ENCODE measurements around the gene TCTN2.

The TCTN2 gene

GRCh38 chr12:123715195-123715594 lies 44.3 kb downstream of the TCTN2 start:
- no peak overlapping the region for H3K9ac ChIP-seq (ENCODE audit: low read depth in 1 of 2, low read length in 2 of 2)
- H3K4me1 ChIP-seq (ENCODE audit: control insufficient read depth in 1 of 2, insufficient read depth in 2 of 2, low read length in 2 of 2), result peaks cover 23 to 34% of the 10 kb centered on the region in 2 donors
- no peak overlapping the region for H3K27ac ChIP-seq (ENCODE audit: low read depth, low read length)
- no peaks in the 10 kb centered on the region for H3K27me3 ChIP-seq (ENCODE audit: control insufficient read depth in 1 of 2, insufficient read depth in 2 of 2, low read length in 2 of 2)
- no peak overlapping the region for H3K4me3 ChIP-seq (ENCODE audit: low read depth in 1 of 2, low read length in 2 of 2)
- no peaks in the 10 kb centered on the region for H3K9me3 ChIP-seq (ENCODE audit: control insufficient read depth in 1 of 2, low read length in 2 of 2)
- H3K36me3 ChIP-seq (ENCODE audit: control insufficient read depth in 1 of 2, insufficient read depth in 2 of 2, low read length in 2 of 2), result no peaks in the 10 kb centered on the region

GRCh38 chr12:123717350-123717749 lies 46.4 kb downstream of the TCTN2 start:
- Histone ChIP-seq H3K27me3 (ENCODE audit: control insufficient read depth in 1 of 2, insufficient read depth in 2 of 2, low read length in 2 of 2) (no peaks in the 10 kb centered on the region), H3K36me3 (ENCODE audit: control insufficient read depth in 1 of 2, insufficient read depth in 2 of 2, low read length in 2 of 2) (peaks cover 0 to 7% of the 10 kb centered on the region in 2 donors), H3K9me3 (ENCODE audit: control insufficient read depth in 1 of 2, low read length in 2 of 2) (no peaks in the 10 kb centered on the region), H3K9ac (ENCODE audit: low read depth in 1 of 2, low read length in 2 of 2) (no peak overlapping the region), H3K27ac (ENCODE audit: low read depth, low read length) (no peak overlapping the region), H3K4me3 (ENCODE audit: low read depth in 1 of 2, low read length in 2 of 2) (no peak overlapping the region), H3K4me1 (ENCODE audit: control insufficient read depth in 1 of 2, insufficient read depth in 2 of 2, low read length in 2 of 2) (peaks cover 25 to 29% of the 10 kb centered on the region in 2 donors)

- peaks cover 4 to 12% of the 10 kb centered on the region in 2 donors for H3K4me1 ChIP-seq (ENCODE audit: control insufficient read depth in 1 of 2, insufficient read depth in 2 of 2, low read length in 2 of 2)
- no peak overlapping the region for H3K9ac ChIP-seq (ENCODE audit: low read depth in 1 of 2, low read length in 2 of 2)
- peaks cover 4 to 22% of the 10 kb centered on the region in 2 donors for H3K36me3 ChIP-seq (ENCODE audit: control insufficient read depth in 1 of 2, insufficient read depth in 2 of 2, low read length in 2 of 2)
- no peaks in the 10 kb centered on the region for H3K9me3 ChIP-seq (ENCODE audit: control insufficient read depth in 1 of 2, low read length in 2 of 2)
- no peak overlapping the region for H3K27ac ChIP-seq (ENCODE audit: low read depth, low read length)
- no peaks in the 10 kb centered on the region for H3K27me3 ChIP-seq (ENCODE audit: control insufficient read depth in 1 of 2, insufficient read depth in 2 of 2, low read length in 2 of 2)
- H3K4me3 ChIP-seq (ENCODE audit: low read depth in 1 of 2, low read length in 2 of 2), result no peak overlapping the region
Measured at GRCh38 chr12:123720141-123720814, 49.4 kb downstream of the TCTN2 start.

- peaks cover 4 to 32% of the 10 kb centered on the region in 2 donors for H3K36me3 ChIP-seq (ENCODE audit: control insufficient read depth in 1 of 2, insufficient read depth in 2 of 2, low read length in 2 of 2)
- H3K27me3 ChIP-seq (ENCODE audit: control insufficient read depth in 1 of 2, insufficient read depth in 2 of 2, low read length in 2 of 2), result no peaks in the 10 kb centered on the region
Measured at GRCh38 chr12:123721245-123721644, 50.3 kb downstream of the TCTN2 start.

GRCh38 chr12:123723011-123723410 lies 52.1 kb downstream of the TCTN2 start:
- no peaks in the 10 kb centered on the region for H3K27me3 ChIP-seq (ENCODE audit: control insufficient read depth in 1 of 2, insufficient read depth in 2 of 2, low read length in 2 of 2)
- peaks cover 4 to 12% of the 10 kb centered on the region in 2 donors for H3K4me1 ChIP-seq (ENCODE audit: control insufficient read depth in 1 of 2, insufficient read depth in 2 of 2, low read length in 2 of 2)
- peaks cover 9 to 48% of the 10 kb centered on the region in 2 donors for H3K36me3 ChIP-seq (ENCODE audit: control insufficient read depth in 1 of 2, insufficient read depth in 2 of 2, low read length in 2 of 2)
- no peak overlapping the region for H3K9ac ChIP-seq (ENCODE audit: low read depth in 1 of 2, low read length in 2 of 2)
- no peaks in the 10 kb centered on the region for H3K9me3 ChIP-seq (ENCODE audit: control insufficient read depth in 1 of 2, low read length in 2 of 2)
- H3K4me3 ChIP-seq (ENCODE audit: low read depth in 1 of 2, low read length in 2 of 2), result no peak overlapping the region
- H3K27ac ChIP-seq (ENCODE audit: low read depth, low read length), result no peak overlapping the region

More at GRCh38 chr12:123721245-123721644, 50.3 kb downstream of the TCTN2 start:
- Histone ChIP-seq H3K9me3 (ENCODE audit: control insufficient read depth in 1 of 2, low read length in 2 of 2) (no peaks in the 10 kb centered on the region), H3K9ac (ENCODE audit: low read depth in 1 of 2, low read length in 2 of 2) (no peak overlapping the region), H3K4me1 (ENCODE audit: control insufficient read depth in 1 of 2, insufficient read depth in 2 of 2, low read length in 2 of 2) (peaks cover 4 to 12% of the 10 kb centered on the region in 2 donors), H3K27ac (ENCODE audit: low read depth, low read length) (no peak overlapping the region), H3K4me3 (ENCODE audit: low read depth in 1 of 2, low read length in 2 of 2) (no peak overlapping the region)

GRCh38 chr12:123723765-123724164 lies 52.9 kb downstream of the TCTN2 start:
- Histone ChIP-seq H3K9ac (ENCODE audit: low read depth in 1 of 2, low read length in 2 of 2) (no peak overlapping the region), H3K9me3 (ENCODE audit: control insufficient read depth in 1 of 2, low read length in 2 of 2) (no peaks in the 10 kb centered on the region), H3K27me3 (ENCODE audit: control insufficient read depth in 1 of 2, insufficient read depth in 2 of 2, low read length in 2 of 2) (no peaks in the 10 kb centered on the region), H3K4me3 (ENCODE audit: low read depth in 1 of 2, low read length in 2 of 2) (no peak overlapping the region), H3K36me3 (ENCODE audit: control insufficient read depth in 1 of 2, insufficient read depth in 2 of 2, low read length in 2 of 2) (peaks cover 9 to 56% of the 10 kb centered on the region in 2 donors), H3K27ac (ENCODE audit: low read depth, low read length) (no peak overlapping the region), H3K4me1 (ENCODE audit: control insufficient read depth in 1 of 2, insufficient read depth in 2 of 2, low read length in 2 of 2) (peaks cover 4 to 12% of the 10 kb centered on the region in 2 donors)

- Histone ChIP-seq H3K4me1 (ENCODE audit: control insufficient read depth in 1 of 2, insufficient read depth in 2 of 2, low read length in 2 of 2) (peaks cover 0 to 4% of the 10 kb centered on the region in 2 donors), H3K36me3 (ENCODE audit: control insufficient read depth in 1 of 2, insufficient read depth in 2 of 2, low read length in 2 of 2) (peaks cover 13 to 71% of the 10 kb centered on the region in 2 donors), H3K27me3 (ENCODE audit: control insufficient read depth in 1 of 2, insufficient read depth in 2 of 2, low read length in 2 of 2) (no peaks in the 10 kb centered on the region), H3K4me3 (ENCODE audit: low read depth in 1 of 2, low read length in 2 of 2) (no peak overlapping the region), H3K27ac (ENCODE audit: low read depth, low read length) (no peak overlapping the region), H3K9ac (ENCODE audit: low read depth in 1 of 2, low read length in 2 of 2) (no peak overlapping the region), H3K9me3 (ENCODE audit: control insufficient read depth in 1 of 2, low read length in 2 of 2) (no peaks in the 10 kb centered on the region)
Measured at GRCh38 chr12:123726244-123726643, 55.3 kb downstream of the TCTN2 start.

GRCh38 chr12:123726962-123727361 lies 56.0 kb downstream of the TCTN2 start:
- H3K9ac ChIP-seq (ENCODE audit: low read depth in 1 of 2, low read length in 2 of 2), result no peak overlapping the region
- no peaks in the 10 kb centered on the region for H3K27me3 ChIP-seq (ENCODE audit: control insufficient read depth in 1 of 2, insufficient read depth in 2 of 2, low read length in 2 of 2)
- no peak overlapping the region for H3K4me3 ChIP-seq (ENCODE audit: low read depth in 1 of 2, low read length in 2 of 2)
- no peaks in the 10 kb centered on the region for H3K9me3 ChIP-seq (ENCODE audit: control insufficient read depth in 1 of 2, low read length in 2 of 2)
- peaks cover 15 to 75% of the 10 kb centered on the region in 2 donors for H3K36me3 ChIP-seq (ENCODE audit: control insufficient read depth in 1 of 2, insufficient read depth in 2 of 2, low read length in 2 of 2)
- no peaks in the 10 kb centered on the region for H3K4me1 ChIP-seq (ENCODE audit: control insufficient read depth in 1 of 2, insufficient read depth in 2 of 2, low read length in 2 of 2)
- no peak overlapping the region for H3K27ac ChIP-seq (ENCODE audit: low read depth, low read length)

GRCh38 chr12:123727878-123728277 lies 57.0 kb downstream of the TCTN2 start:
- Histone ChIP-seq H3K36me3 (ENCODE audit: control insufficient read depth in 1 of 2, insufficient read depth in 2 of 2, low read length in 2 of 2) (peaks cover 16 to 74% of the 10 kb centered on the region in 2 donors), H3K27ac (ENCODE audit: low read depth, low read length) (no peak overlapping the region), H3K27me3 (ENCODE audit: control insufficient read depth in 1 of 2, insufficient read depth in 2 of 2, low read length in 2 of 2) (no peaks in the 10 kb centered on the region), H3K4me1 (ENCODE audit: control insufficient read depth in 1 of 2, insufficient read depth in 2 of 2, low read length in 2 of 2) (no peaks in the 10 kb centered on the region), H3K9me3 (ENCODE audit: control insufficient read depth in 1 of 2, low read length in 2 of 2) (no peaks in the 10 kb centered on the region), H3K9ac (ENCODE audit: low read depth in 1 of 2, low read length in 2 of 2) (no peak overlapping the region), H3K4me3 (ENCODE audit: low read depth in 1 of 2, low read length in 2 of 2) (no peak overlapping the region)

GRCh38 chr12:123731596-123731995 lies 60.7 kb downstream of the TCTN2 start:
- H3K27me3 ChIP-seq (ENCODE audit: control insufficient read depth in 1 of 2, insufficient read depth in 2 of 2, low read length in 2 of 2), result no peaks in the 10 kb centered on the region
- H3K4me3 ChIP-seq (ENCODE audit: low read depth in 1 of 2, low read length in 2 of 2), result no peak overlapping the region
- H3K36me3 ChIP-seq (ENCODE audit: control insufficient read depth in 1 of 2, insufficient read depth in 2 of 2, low read length in 2 of 2), result peaks cover 37 to 87% of the 10 kb centered on the region in 2 donors
- H3K4me1 ChIP-seq (ENCODE audit: control insufficient read depth in 1 of 2, insufficient read depth in 2 of 2, low read length in 2 of 2), result no peaks in the 10 kb centered on the region
- no peak overlapping the region for H3K27ac ChIP-seq (ENCODE audit: low read depth, low read length)
- no peak overlapping the region for H3K9ac ChIP-seq (ENCODE audit: low read depth in 1 of 2, low read length in 2 of 2)
- H3K9me3 ChIP-seq (ENCODE audit: control insufficient read depth in 1 of 2, low read length in 2 of 2), result no peaks in the 10 kb centered on the region

Measured in duodenal mucosa (tissue), 2 donors.